Activated CD8-positive, alpha-beta memory T cell treated with anti-CD3 and anti-CD28 coated beads, Interleukin-2, amount 50 U/mL, for 24 hours (primary cell): ENCODE data around the gene MXRA8.

Experiments
- DNase-seq: peaks from one replicate; pipeline ENCODE4 v3.0.0-alpha.2; 2020; ENCODE audit errors: extremely low read depth

MXRA8 gene

DNA sequence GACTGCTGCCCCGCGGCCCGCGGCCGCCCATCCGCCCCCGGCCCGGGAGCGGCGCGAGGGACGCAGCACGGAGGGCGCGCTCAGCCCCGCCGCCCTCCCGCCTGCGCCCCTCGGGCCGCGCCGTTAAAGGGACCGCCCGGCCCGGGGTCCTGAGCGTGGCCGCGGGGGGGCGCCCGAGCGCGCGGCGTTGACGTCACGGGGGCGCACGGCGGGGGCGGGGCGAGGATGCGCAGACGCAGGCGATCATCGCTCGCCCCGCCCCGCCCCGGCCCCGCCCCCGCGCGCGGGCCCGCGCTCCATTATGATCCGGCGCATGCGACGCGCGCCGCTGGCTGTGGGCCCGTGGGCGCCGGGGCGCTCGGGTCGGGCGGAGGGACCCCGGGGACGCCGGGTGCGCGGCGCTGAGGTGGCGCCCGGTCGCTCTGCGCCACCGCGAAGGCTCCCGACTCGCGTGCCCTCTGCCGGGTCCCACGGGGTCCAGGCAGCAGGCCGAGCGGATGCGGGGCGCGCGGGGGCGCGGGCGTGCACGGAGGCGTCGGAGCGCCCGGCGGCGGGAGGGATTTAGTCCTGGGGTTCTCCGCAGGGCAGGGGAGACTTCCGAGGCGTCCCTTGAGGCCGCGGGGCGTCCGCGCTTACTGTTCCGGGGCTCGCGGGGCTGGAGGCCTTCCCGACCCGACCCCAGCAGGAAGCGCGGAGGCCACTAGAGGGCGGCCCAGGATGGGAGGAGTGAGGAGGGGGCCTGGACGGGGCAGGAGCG is 8.9 kb downstream of the MXRA8 start, which contains the start of gene DVL1:
Gene DVL1, minus strand, starts transcription at position 163 of the 757 bp plus-strand sequence. CDS start 353 bp downstream, outside the sequence.
- no peak for DNase-seq

- DNase-seq = no peak
These were observed 9.7 kb downstream of the MXRA8 start for GRCh38 chr1:1348420-1349255.

- no peak for DNase-seq
These were observed 10.5 kb downstream of the MXRA8 start for GRCh38 chr1:1347663-1348419.

GRCh38 chr1:1347026-1347595 is 11.2 kb downstream of the MXRA8 start:
- no peak for DNase-seq

DNA sequence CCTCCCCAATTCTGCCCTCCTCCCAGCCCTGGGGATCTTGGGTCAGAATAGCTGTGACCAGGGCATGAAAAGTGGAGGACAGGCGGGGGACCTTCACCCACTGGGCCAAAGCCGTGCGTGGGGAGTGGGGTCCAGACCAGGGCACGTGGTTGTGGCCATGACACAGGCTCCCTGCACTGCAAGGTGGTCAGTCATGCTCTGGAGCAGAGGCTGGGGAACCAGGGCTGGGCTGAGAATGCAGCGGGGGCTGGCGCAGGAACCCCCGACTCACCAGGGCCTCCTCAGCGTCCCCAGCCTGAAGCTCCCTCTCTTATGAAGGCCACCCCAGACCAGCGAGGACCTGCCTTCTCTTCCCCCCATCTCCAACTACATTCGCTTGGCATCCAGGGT is 11.9 kb downstream of the MXRA8 start:
- no peak for DNase-seq

DNA sequence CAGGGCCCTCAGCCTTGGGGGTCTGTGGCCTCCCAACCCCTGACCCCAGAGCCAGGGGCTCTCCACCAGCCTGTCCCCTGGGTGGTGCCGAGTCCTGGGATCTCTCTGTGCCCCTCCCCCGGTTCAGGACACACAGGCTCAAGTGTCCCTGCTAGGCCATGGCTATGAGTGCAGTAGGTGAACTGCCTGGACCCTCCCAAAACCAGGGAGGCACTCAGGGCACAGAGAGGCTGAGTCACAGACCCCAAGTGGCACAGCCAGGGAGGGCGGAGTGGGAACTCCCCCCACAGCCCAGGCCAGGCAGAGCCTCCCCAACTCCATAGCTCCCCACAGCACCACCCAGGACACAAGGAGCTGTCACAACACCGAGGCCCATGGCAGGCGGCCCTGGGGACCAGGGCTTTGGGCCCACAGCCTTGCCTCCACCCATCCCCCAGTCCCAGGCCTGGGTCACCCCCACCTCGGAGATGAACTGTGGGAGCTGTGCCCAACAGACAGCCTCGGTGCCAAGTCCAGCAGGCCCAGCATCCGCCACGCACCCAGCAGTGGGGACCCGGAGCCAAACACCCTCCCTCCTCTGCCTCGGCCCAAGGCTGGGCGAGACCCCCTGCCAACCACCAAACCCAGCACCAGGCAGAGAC is 12.4 kb downstream of the MXRA8 start:
- DNase-seq = no peak

DNA sequence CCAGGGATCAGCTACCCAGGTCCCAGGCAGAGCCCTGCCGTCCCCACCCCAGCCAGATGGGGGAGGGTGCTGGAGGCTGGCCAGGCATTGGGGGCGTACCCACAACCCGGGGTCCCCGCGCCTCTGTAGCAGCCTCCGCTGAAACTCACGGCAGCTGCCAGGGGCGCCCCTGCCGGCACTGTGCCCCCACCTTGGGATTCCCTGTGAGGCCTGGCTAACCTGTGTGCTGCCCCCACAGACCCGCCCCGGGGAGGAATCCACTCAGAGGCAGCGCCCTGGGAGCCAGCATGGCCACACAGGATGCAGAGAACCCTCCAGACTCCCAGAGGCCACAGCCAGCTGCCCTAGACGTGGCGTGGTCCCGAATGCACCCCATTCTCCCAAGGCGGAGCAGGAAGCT is 13.0 kb downstream of the MXRA8 start:
- no peak for DNase-seq

DNA sequence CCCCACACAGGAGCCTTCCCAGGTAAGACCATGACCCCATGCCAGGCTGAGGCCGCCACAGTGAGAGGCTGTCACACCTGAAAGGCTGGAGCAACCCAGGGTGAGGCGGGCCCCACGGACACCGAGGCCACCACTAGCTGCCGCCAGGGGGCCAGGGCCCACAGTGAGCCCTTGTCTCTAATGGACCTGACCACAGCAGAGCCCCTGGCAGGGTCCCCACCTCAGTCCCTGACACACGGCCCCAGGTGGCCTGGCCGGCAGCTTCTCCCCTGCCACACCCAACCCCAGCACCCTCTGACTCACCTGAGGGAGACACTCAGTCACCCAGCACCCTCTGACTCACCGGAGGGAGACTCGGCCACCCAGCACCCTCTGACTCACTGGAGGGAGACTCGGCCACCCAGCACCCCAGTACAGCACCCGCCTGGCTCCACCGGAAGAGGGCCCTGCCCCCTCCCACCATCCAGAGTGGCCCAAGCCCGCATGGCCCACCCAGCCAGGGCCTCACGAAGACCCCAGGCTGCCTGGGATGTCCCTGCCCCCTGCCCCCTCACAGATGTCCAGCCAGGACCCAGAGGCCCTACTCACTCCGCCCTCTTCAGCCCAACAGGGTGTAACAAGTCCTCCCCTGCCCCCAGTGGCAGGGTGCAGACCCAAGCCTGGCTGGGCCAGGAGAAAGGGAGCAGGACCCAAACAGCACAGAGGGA is 13.5 kb downstream of the MXRA8 start:
- DNase-seq = peak; percentile 21

DNA sequence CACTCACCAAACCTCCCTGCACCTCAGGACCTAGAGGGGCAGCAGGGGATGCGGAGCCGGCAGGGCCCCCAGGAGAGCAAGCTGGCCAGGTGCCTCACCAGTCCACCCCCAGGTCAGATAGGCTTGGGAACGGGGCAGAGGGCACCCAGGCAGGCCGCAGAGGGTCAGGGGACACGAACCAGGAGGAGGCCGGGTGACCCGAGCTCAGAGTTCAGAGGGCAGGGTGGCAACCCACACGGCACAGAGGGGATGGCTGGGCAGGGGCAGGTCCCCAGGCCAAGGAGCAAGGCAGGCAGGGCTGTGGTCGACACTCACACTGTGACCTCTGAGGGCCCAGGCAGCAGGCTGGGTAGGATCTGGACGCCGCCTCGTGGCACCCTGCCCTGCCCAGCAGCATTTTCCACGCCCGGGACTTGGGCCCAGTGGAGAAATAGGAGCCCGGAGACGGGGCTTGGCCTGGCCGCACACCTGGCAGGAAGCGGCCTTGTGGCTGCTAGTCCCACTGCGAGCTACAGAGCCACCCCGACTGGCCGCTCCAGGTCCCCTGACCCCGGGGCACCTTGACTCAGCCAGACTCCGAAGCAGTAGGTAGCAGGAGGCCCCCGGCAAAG is 14.4 kb downstream of the MXRA8 start:
- no peak for DNase-seq

- DNase-seq = no peak
These were observed 15.7 kb downstream of the MXRA8 start for GRCh38 chr1:1342584-1343115.

DNA sequence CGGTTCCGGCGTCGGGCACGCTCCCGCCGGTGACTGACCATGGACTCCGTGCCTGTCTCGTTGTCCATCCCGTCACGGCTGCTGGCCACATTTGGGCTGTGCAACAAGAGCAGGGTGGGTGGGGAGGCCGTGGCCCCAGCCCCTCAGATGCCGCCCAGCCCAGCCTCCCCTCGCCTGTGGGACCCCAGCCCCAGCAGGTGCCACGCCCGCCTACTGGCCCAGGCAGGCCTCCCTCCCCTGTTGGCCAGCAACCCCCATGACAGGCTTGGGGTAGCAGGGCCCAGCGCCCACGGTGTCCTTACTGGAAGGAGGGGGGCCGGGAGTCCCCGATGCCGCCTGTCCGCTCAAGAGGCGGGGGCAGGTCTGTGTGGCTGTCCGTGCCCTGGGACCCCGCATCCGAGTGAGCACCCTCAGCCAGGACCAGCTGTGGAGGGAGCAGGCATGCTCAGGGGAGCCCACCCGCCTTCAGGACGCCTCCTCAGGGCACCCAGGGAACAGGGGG is 16.2 kb downstream of the MXRA8 start:
- no peak for DNase-seq

DNA sequence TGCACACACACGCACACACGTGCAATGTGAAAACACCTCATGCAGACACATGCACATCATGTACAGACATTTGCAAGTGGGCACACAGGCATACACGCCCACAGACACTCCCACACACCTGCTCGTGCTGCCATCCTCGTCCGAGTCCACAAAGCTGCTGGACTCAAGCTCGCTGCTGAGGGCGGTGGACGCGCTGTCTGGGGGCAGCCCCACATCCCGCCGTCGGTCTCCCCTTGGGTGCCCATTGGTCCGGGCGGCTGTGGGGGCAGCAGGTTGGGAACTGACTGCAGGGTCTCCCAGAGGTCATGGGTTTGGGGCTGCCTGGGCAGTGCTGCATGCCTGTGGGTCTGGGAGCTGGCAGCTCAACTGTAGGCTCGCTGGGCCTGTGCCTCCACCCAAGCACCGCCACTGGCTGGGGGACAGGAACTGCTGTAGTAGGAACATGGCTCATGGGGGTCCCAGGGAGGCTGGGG is 16.8 kb downstream of the MXRA8 start:
- no peak for DNase-seq

DNA sequence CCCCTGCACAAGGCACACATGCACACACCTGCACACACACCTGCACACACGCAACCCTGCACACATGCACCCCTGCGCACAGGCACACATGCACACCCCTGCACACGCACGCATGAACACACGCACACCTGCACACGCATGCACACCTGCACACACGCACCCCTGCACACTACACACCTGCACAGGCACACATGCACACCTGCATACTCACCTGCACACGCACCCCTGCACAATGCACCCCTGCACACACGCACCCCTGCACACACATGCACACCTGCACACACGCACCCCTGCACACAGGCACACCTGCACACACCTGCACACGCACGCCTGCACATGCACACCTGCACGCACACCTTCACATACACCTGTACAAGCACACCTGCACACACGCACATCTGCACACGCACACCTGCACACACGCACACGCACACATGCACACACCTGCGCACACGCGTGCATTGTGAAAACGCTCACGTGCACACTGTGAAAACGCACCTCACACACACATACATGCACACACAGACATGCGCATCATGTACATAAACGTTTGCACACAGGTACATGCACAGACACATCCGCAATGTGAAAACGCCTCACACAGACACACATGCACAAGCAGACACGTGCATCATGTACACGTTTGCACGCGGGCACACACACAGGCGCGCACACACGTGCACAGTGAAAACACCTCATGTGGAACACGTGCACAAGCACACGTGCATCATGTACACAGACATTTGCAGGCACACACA is 17.4 kb downstream of the MXRA8 start:
- no peak for DNase-seq

DNA sequence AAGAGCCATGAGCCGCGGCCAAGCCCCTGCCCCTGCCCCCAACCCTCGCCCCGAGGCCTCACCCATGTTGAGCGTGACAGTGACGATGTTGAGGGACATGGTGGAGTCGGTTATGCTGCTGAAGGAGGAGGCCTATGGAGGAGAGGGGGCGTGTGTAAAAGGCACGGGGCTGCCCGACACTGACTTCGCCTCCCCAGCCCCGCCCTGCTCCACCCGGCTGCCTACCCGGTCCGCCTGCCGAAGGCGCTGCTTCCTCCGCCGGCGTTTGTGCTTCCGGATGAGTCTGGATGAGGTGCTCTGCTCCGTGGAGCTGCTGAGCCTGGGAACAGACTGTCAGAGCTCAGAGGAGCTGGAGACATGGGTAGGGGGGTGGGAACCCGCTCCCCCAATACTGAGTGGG is 18.2 kb downstream of the MXRA8 start:
- DNase-seq = no peak

- no peak for DNase-seq
These were observed 20.1 kb downstream of the MXRA8 start for GRCh38 chr1:1338278-1338677.

- no peak for DNase-seq
These were observed 20.6 kb downstream of the MXRA8 start for GRCh38 chr1:1337793-1338147.

DNA sequence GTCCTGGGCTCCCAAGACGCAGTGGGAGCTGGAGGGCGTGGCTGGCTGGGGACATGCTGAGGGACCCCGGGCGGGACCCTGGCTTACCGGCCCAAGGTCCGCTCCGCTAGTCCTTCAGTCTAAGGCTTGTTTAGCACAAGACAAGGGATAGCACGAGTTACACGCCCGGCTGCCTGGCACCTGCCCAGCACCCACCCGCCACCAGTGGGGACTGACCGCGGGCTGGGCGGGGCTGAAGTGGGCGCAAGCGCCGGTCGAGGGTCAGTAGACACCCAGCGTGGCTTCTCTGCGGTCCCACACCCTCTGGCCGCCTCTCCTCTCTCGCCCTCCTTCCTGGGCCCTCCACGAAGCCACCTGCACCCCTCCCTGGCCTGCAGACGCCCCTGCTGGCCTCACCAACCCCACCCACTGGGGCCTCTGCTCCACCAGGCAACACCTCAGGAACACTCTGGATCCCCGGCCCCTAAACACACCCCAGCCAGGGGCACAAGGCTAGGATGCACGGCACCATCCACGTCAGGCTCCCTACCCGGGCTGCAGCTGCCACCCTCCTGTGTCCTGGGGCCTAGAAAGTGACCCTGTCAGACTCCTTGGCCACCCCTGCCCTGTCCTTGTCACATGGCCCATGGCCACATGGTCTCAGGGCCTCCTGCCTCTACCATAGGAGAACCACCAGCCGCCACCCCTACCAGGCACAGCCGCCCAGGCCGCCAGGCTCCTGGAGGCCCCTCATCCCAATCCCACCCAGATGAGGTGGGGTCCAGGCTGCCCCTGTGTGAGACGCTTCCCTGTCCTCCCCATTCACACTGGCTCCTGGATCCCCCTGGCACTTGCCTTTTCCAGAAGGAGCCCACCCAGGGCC is 21.2 kb downstream of the MXRA8 start:
- no peak for DNase-seq

DNA sequence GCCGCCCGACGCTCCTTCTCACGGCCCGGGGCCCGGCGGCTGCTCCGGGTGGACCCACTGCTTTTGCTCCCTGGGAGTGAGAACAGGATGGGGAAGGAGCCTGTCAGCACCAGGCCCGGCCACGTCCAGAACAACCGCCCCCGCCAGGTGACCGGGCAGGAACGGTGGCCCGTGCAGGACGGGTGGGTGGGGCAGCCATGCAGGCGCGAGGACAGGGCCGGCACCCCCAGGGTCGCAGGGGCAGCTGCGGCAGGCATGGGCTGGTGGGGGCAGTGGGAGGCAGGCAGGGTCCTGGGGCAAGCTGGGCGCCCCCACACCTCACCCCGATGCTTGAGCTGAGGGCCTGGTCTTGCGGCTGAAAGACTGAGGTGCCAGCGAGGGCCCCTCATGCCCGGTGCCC is 21.9 kb downstream of the MXRA8 start:
- DNase-seq = no peak
